Gastrocnemius medialis (tissue), 4 donors: ENCODE data around the gene SLFN13. TPM values are rescaled to one million over a fixed set of nuclear protein-coding genes. Genes with fewer than 3 reads are reported as not detected.

Experiments
- ATAC-seq, 2 donors: fragments of 150-250 bp; one replicate each; pipeline ENCODE4 v1.9.1; 2016
- DNase-seq, 2 donors: peaks; one replicate each; pipeline ENCODE4 v3.0.0-alpha.2; 2019
- H3K27ac ChIP-seq, 4 donors: fragments of 200-600 bp; sonication (generic); 1 replicate in 1 of 4; 2 replicates in 3 of 4; pipeline ENCODE4 v1.5.1; 2016 to 2018; ENCODE audit warnings: mild to moderate bottlenecking in 2 of 4, moderate library complexity in 1 of 4
- H3K27me3 ChIP-seq, 3 donors: fragments of 200-600 bp; sonication (generic) in 2 of 3; 1 replicate in 1 of 3; 2 replicates in 2 of 3; pipeline versions ENCODE4 v1.5.1 to v1.6.0; 2016 to 2019; ENCODE audit warnings: mild to moderate bottlenecking in 1 of 3, moderate library complexity in 1 of 3
- H3K36me3 ChIP-seq, 2 donors: fragments of 200-600 bp; sonication (generic) in 1 of 2; one replicate each; pipeline ENCODE4 v1.5.1; 2017 to 2018
- H3K4me1 ChIP-seq, 2 donors: fragments of 200-600 bp; sonication (generic) in 1 of 2; one replicate each; pipeline ENCODE4 v1.5.1; 2016 to 2017; ENCODE audit warnings: mild to moderate bottlenecking in 2 of 2
- H3K4me3 ChIP-seq, 4 donors: fragments of 200-600 bp; sonication (generic) in 3 of 4; 1 replicate in 1 of 4; 2 replicates in 3 of 4; pipeline ENCODE4 v1.5.1; 2016 to 2019; ENCODE audit warnings: mild to moderate bottlenecking in 2 of 4
- H3K9me3 ChIP-seq, 3 donors: fragments of 200-600 bp; sonication (generic) in 2 of 3; 1 replicate in 1 of 3; 2 replicates in 2 of 3; pipeline ENCODE4 v1.5.1; 2016 to 2019
- CTCF ChIP-seq, 5 experiments: fragments of 450-650 bp in 3 of 5; fragments of 200-600 bp in 2 of 5; sonication (generic) in 2 of 5; IDR thresholded peaks in 4 of 5; conservative IDR thresholded peaks in 1 of 5; 1 replicate in 4 of 5; 2 replicates in 1 of 5; pipeline ENCODE4 v1.5.1; 2016 to 2019; ENCODE audit warnings: antibody characterized with exemption in 5 of 5, mild to moderate bottlenecking in 3 of 5, moderate library complexity in 3 of 5
- POLR2A ChIP-seq, 2 donors: fragments of 450-650 bp; IDR thresholded peaks; one replicate each; pipeline ENCODE4 v1.6.1; 2017; ENCODE audit warnings: antibody characterized with exemption in 2 of 2, mild to moderate bottlenecking in 2 of 2, moderate library complexity in 2 of 2
- in situ Hi-C, 4 donors: fragments of 200-750 bp; cut with MboI; loops; one replicate each; pipeline versions ENCODE4 v1.15.0 to v1.8.0; 2017; ENCODE audit warnings: low sequenced_read_pairs in 4 of 4
- intact Hi-C: fragments of 100-400 bp; cut with DNase I; formaldehyde crosslinking; loops from one replicate; pipeline ENCODE4 v1.15.1; 2023; ENCODE audit warnings: low total_unique reads
- total RNA-seq, 4 donors: library from RNA; depleted of rRNA; stranded (reverse); fragments of >200 nt; gene quantifications; one replicate each; pipeline versions ENCODE4 v1.1.0 to v1.2.3, GENCODE V29; 2016

Gene SLFN13
- total RNA-seq, 4 donors from 2014 or later = 0.05 to 1.2 (median 0.32) TPM

GRCh38 chr17:35390156-35390555 is 58.4 kb downstream of the SLFN13 start:
- no peak for DNase-seq
- no peak overlapping the region for H3K4me3 ChIP-seq

GRCh38 chr17:35387496-35387895 is 61.1 kb downstream of the SLFN13 start:
- in situ Hi-C loops (no loop called here), intact Hi-C loops (no loop called here)
- H3K9me3 ChIP-seq = no peaks in the 10 kb centered on the region
- ATAC-seq (no peak), DNase-seq (no peak)
- no peaks in the 10 kb centered on the region for H3K4me1 ChIP-seq
- H3K27ac ChIP-seq = no peak overlapping the region
- TF ChIP-seq POLR2A (IDR thresholded peaks at IDR 0.05) (no peak), CTCF (IDR thresholded peaks at IDR 0.05 in 4 of 5, conservative IDR thresholded peaks at IDR 0.05 in 1 of 5) (no peak)
- no peak overlapping the region for H3K4me3 ChIP-seq
- no peaks in the 10 kb centered on the region for H3K27me3 ChIP-seq
- H3K36me3 ChIP-seq = no peaks in the 10 kb centered on the region

More at GRCh38 chr17:35390156-35390555, 58.4 kb downstream of the SLFN13 start:
- H3K27me3 ChIP-seq = no peaks in the 10 kb centered on the region
- H3K27ac ChIP-seq = no peak overlapping the region
- no peaks in the 10 kb centered on the region for H3K9me3 ChIP-seq
- H3K4me1 ChIP-seq = no peaks in the 10 kb centered on the region
- no peaks in the 10 kb centered on the region for H3K36me3 ChIP-seq
- in situ Hi-C loops = no loop called here
- intact Hi-C loops = no loop called here
- ATAC-seq = no peak
- TF ChIP-seq CTCF (IDR thresholded peaks at IDR 0.05 in 4 of 5, conservative IDR thresholded peaks at IDR 0.05 in 1 of 5) = no peak
- TF ChIP-seq POLR2A (IDR thresholded peaks at IDR 0.05) = no peak

Other genes starting within 250 kb of the SLFN13 start
- 10 to 100 TPM; 25.3 to 79.3 (median 37.4) TPM for gene SLFN5, start 205.7 kb downstream of the SLFN13 start, total RNA-seq
- 10 to 100 TPM in 2 of 4 donors, 1 to 10 TPM in 2; 8.9 to 11.8 (median 10.0) TPM for gene SLFN11, start 75.1 kb downstream of the SLFN13 start, total RNA-seq
- 1 to 10 TPM in 2 of 4 donors, under 1 TPM in 2; 0.76 to 2.2 (median 1.3) TPM for gene SLFN12, start 16.3 kb downstream of the SLFN13 start, total RNA-seq
- gene SLFN12L, start 88.9 kb upstream of the SLFN13 start, total RNA-seq = under 1 TPM in 3 of 4 donors, not detected in 1; 0.10 to 0.31 (median 0.15) TPM
- gene SLFN14, start 112.1 kb upstream of the SLFN13 start, total RNA-seq = not detected
- gene PEX12, start 129.8 kb upstream of the SLFN13 start, total RNA-seq = 10 to 100 TPM in 1 of 4 donors, 1 to 10 TPM in 3; 4.4 to 14.2 (median 6.2) TPM
- 10 to 100 TPM; 31.3 to 48.7 (median 38.1) TPM for gene AP2B1, start 138.6 kb upstream of the SLFN13 start, total RNA-seq